Esophagus (tissue), 2 donors: ENCODE results near the gene NECTIN3. TPM values are rescaled to one million over a fixed set of nuclear protein-coding genes. Genes with fewer than 3 reads are reported as not detected.

Experiments
- H3K27ac ChIP-seq, 2 donors: one replicate each; pipeline ENCODE4 v1.5.1; 2013; ENCODE audit warnings: low read depth in 2 of 2, mild to moderate bottlenecking in 2 of 2, inconsistent platforms in 1 of 2, low read length in 1 of 2, moderate library complexity in 1 of 2
- H3K27me3 ChIP-seq, 2 donors: one replicate each; pipeline ENCODE4 v1.6.1; 2013; ENCODE audit warnings: low read length in 2 of 2, control low read depth in 1 of 2, mild to moderate bottlenecking in 1 of 2; ENCODE audit not compliant: insufficient read depth in 2 of 2, control insufficient read depth in 1 of 2
- H3K36me3 ChIP-seq, 2 donors: one replicate each; pipeline ENCODE4 v1.6.1; 2013; ENCODE audit warnings: low read length in 1 of 2; ENCODE audit not compliant: control insufficient read depth in 2 of 2, insufficient read depth in 2 of 2
- H3K4me1 ChIP-seq, 2 donors: one replicate each; pipeline ENCODE4 v1.6.1; 2013; ENCODE audit warnings: low read length in 1 of 2; ENCODE audit not compliant: control insufficient read depth in 2 of 2, insufficient read depth in 2 of 2
- H3K4me3 ChIP-seq, 2 donors: one replicate each; pipeline ENCODE4 v1.5.1; 2013; ENCODE audit warnings: low read length in 2 of 2, mild to moderate bottlenecking in 2 of 2, low read depth in 1 of 2, moderate library complexity in 1 of 2
- H3K9me3 ChIP-seq, 2 donors: one replicate each; pipeline ENCODE4 v1.6.1; 2013; ENCODE audit warnings: mild to moderate bottlenecking in 2 of 2, low read depth in 1 of 2, low read length in 1 of 2, moderate library complexity in 1 of 2; ENCODE audit not compliant: control insufficient read depth in 2 of 2, insufficient read depth in 1 of 2
- WGBS, 2 donors: extraction: QIAGEN DNeasy Blood & Tissue Kit; methylation state at CpG; one replicate each; pipeline ENCODE4 v1.1.7; 2013; 5-methylcytosine and 5-hydroxymethylcytosine counted together
- polyA plus RNA-seq, 2 donors: library from polyadenylated mRNA; stranded (reverse); fragments of 200-250 nt; gene quantifications; one replicate each; pipeline ENCODE4 v1.2.3, GENCODE V29; 2013
- donor health status: healthy with polysubstance abuse.
- donor health status: Bipolar disorder and iron deficiency.

The NECTIN3 gene
- polyA plus RNA-seq, 2 donors: 0.33 to 0.67 TPM

- no peaks in the 10 kb centered on the region for H3K27me3 ChIP-seq
- H3K9me3 ChIP-seq: no peaks in the 10 kb centered on the region
- H3K36me3 ChIP-seq: no peaks in the 10 kb centered on the region
- H3K4me1 ChIP-seq: no peaks in the 10 kb centered on the region
- no peak overlapping the region for H3K27ac ChIP-seq
- H3K4me3 ChIP-seq: no peak overlapping the region
Measured at GRCh38 chr3:111047042-111047441, 24.6 kb upstream of the NECTIN3 start.

GRCh38 chr3:111047812-111048435 lies 23.7 kb upstream of the NECTIN3 start:
- WGBS, 2 donors: 85 to 94% methylated on average over 1 of the region's 1 CpG
- Histone ChIP-seq H3K4me3 (no peak overlapping the region), H3K9me3 (no peaks in the 10 kb centered on the region), H3K27me3 (no peaks in the 10 kb centered on the region), H3K27ac (no peak overlapping the region), H3K4me1 (no peaks in the 10 kb centered on the region), H3K36me3 (no peaks in the 10 kb centered on the region)

GRCh38 chr3:111051354-111051753 lies 20.3 kb upstream of the NECTIN3 start:
- no peaks in the 10 kb centered on the region for H3K36me3 ChIP-seq
- no peaks in the 10 kb centered on the region for H3K9me3 ChIP-seq
- no peaks in the 10 kb centered on the region for H3K4me1 ChIP-seq
- no peak overlapping the region for H3K4me3 ChIP-seq
- no peak overlapping the region for H3K27ac ChIP-seq
- H3K27me3 ChIP-seq: no peaks in the 10 kb centered on the region

- Histone ChIP-seq H3K9me3 (no peaks in the 10 kb centered on the region), H3K27ac (no peak overlapping the region), H3K4me3 (no peak overlapping the region), H3K27me3 (peaks cover 0 to 5% of the 10 kb centered on the region in 2 donors), H3K36me3 (no peaks in the 10 kb centered on the region), H3K4me1 (peaks cover 0 to 3% of the 10 kb centered on the region in 2 donors)
- WGBS, 2 donors: 65 to 70% methylated on average over 1 of the region's 1 CpG
Measured at GRCh38 chr3:111068574-111068973, 3.0 kb upstream of the NECTIN3 start.

GRCh38 chr3:111069974-111070771 lies 1.4 kb upstream of the NECTIN3 start:
- H3K27me3 ChIP-seq: peaks cover 0 to 5% of the 10 kb centered on the region in 2 donors
- H3K36me3 ChIP-seq: no peaks in the 10 kb centered on the region
- H3K9me3 ChIP-seq: no peaks in the 10 kb centered on the region
- peaks cover 0 to 3% of the 10 kb centered on the region in 2 donors for H3K4me1 ChIP-seq
- 13% methylated on average over 25 of the region's 25 CpGs for WGBS, 2 donors
- H3K27ac ChIP-seq: peak overlapping the region; percentile 67 to 73
- peak overlapping the region; percentile 67 for H3K4me3 ChIP-seq

GRCh38 chr3:111070772-111071256 lies 802 bp upstream of the NECTIN3 start:
- Histone ChIP-seq H3K9me3 (no peaks in the 10 kb centered on the region), H3K27me3 (peaks cover 0 to 5% of the 10 kb centered on the region in 2 donors), H3K27ac (peak overlapping the region; percentile 67 to 73), H3K36me3 (no peaks in the 10 kb centered on the region), H3K4me3 (peak overlapping the region; percentile 67), H3K4me1 (peaks cover 0 to 3% of the 10 kb centered on the region in 2 donors)
- WGBS, 2 donors: 0 to 1% methylated on average over 22 to 23 of the region's 23 CpGs

- WGBS, 2 donors: 0 to 1% methylated on average over 54 to 71 of the region's 71 CpGs
- H3K4me1 ChIP-seq: peaks cover 0 to 3% of the 10 kb centered on the region in 2 donors
- H3K9me3 ChIP-seq: no peaks in the 10 kb centered on the region
- H3K27me3 ChIP-seq: peaks cover 0 to 5% of the 10 kb centered on the region in 2 donors
- H3K4me3 ChIP-seq: peak overlapping the region; percentile 67
- H3K27ac ChIP-seq: peak overlapping the region; percentile 84 to 85
- H3K36me3 ChIP-seq: no peaks in the 10 kb centered on the region
Measured at GRCh38 chr3:111072031-111072921, 660 bp downstream of the NECTIN3 start.

- H3K9me3 ChIP-seq: no peaks in the 10 kb centered on the region
- no peaks in the 10 kb centered on the region for H3K36me3 ChIP-seq
- WGBS, 2 donors: 56 to 69% methylated on average over 5 of the region's 5 CpGs
- H3K4me3 ChIP-seq: peak overlapping the region in 1 of 2 donors; percentile 67
- H3K4me1 ChIP-seq: peaks cover 0 to 3% of the 10 kb centered on the region in 2 donors
- H3K27me3 ChIP-seq: peaks cover 0 to 5% of the 10 kb centered on the region in 2 donors
- no peak overlapping the region for H3K27ac ChIP-seq
Measured at GRCh38 chr3:111073218-111073617, 1.6 kb downstream of the NECTIN3 start.

GRCh38 chr3:111076732-111077131 lies 5.1 kb downstream of the NECTIN3 start:
- Histone ChIP-seq H3K27ac (no peak overlapping the region), H3K36me3 (no peaks in the 10 kb centered on the region), H3K4me1 (peaks cover 0 to 3% of the 10 kb centered on the region in 2 donors), H3K4me3 (no peak overlapping the region), H3K27me3 (peaks cover 0 to 5% of the 10 kb centered on the region in 2 donors), H3K9me3 (no peaks in the 10 kb centered on the region)
- WGBS, 2 donors: 86 to 89% methylated on average over 5 of the region's 5 CpGs
